Inflammatory macrophage treated with lipopolysaccharide for 1 hour (primary cell): ENCODE data around the gene SEMA5A.

Experiments
- DNase-seq, 2 donors: peaks; one replicate each; pipeline ENCODE4 v3.0.0-alpha.2; 2020 to 2022

Gene SEMA5A

DNA sequence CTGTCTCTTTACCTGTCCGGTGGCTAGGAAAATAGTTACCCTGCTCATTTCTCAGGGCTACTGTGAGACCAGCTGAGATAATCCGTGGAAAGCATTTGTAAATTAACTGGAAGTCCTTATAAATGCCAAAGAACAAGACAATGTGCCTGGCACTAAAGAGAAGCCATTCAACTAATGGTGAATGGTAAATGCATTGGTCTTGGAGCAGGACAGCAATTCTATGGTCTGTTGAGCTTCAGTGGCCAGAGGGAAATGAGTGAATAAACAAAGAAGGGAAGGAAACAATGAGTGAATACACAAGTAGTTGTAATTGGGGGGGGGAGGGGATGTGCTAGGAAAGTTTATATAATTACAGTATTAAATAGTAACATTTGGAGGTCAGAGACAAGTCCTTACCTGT, 353.6 kb downstream of the SEMA5A start:
- no peak for DNase-seq

DNA sequence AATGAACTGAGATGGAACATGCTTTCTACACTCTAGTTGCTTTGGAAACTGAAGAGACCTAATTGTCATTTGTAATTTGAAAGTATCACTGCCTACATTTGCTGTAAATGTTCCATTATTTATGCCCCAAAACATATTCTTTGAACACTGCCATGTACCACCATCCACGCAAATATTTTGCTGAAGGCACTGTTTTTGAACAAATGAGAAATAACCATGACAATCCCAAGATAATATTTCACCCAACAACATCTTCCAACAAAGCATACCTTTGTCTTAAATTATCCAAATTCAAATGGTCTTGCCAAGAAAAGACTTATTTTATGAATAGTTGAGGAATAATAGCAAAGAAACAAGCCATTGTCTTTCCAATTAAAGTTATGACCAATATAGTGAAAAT, 356.2 kb downstream of the SEMA5A start:
- no peak for DNase-seq

DNA sequence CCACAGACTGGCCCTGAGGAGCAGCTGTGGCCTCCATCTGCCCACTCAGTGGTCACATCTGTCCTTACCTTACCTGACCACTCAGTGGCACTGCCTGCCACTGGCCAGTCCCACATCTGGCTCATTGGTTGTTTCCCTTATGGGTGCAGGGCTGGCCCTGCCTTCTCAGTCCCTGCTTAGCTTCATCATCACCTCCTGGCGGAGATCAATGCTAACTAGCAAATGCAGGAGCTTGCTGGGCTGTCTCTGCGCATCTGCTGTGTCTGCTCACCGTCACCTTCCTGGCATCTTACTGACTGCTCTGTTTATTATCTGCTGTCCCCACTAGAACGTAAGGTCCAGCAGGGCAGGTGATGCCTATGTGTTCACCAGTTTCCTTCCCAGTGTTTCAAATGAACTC, 356.9 kb downstream of the SEMA5A start:
- DNase-seq: no peak

- DNase-seq: no peak
Measured at GRCh38 chr5:9188131-9188530, 357.7 kb downstream of the SEMA5A start.

DNA sequence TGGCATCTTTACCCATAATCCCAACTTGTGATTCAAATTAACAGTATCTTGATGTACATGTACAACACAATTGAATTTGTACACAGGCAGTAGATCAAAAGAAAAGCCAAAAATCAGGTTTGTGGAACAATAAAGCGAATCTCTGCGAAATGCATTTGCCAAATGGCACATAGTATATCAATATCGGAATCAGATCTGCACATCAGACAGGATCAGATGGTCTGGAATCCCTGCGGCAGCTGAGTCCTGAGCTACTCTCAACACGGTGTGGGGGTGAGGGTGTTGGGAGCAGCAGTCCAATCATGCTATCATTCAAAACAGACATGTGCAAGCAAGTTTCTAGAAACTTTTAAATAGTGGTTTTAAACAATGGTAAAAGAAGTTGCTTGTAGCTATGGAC, 358.3 kb downstream of the SEMA5A start:
- DNase-seq: no peak

- DNase-seq: no peak
Measured at GRCh38 chr5:9186069-9186468, 359.8 kb downstream of the SEMA5A start.

GRCh38 chr5:9183992-9184391, 361.9 kb downstream of the SEMA5A start:
- no peak for DNase-seq

DNA sequence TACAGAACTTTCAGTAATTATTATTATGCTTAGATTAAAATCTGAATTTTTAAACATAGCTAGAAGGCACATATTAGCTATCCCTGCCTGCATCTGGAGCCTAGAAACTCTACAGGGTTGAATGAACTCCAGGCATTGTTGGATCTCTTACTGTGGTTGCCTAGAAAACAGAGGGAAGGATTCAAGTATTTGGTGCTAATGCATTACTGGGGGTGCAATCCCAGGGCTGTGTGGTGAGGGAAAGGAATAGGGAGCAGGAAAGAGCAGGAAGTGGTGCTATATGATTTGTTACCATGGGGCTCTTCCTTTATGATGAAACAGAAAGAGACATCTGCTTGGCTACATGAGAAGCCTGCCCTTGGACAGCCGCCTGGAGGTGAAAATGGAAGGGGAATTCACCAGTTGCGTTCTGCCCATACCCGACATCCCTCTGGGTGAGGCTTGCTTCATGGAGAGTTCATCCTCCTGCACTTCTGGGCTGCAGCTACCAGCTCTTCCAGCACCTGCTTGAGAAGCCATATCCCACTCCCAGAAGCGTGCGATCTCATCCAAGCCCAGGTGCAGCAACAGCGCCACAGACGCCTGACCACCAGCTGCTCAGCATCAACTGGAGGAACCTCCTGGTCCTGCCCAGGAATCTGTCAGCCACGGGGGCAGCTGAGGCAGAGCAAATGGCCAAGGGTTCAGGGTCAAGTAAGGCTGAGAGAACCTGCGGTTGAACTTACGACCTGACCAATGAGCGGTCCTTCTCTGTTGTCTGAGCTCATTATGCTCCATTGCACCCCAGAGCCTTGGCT, 362.8 kb downstream of the SEMA5A start:
- no peak for DNase-seq

DNA sequence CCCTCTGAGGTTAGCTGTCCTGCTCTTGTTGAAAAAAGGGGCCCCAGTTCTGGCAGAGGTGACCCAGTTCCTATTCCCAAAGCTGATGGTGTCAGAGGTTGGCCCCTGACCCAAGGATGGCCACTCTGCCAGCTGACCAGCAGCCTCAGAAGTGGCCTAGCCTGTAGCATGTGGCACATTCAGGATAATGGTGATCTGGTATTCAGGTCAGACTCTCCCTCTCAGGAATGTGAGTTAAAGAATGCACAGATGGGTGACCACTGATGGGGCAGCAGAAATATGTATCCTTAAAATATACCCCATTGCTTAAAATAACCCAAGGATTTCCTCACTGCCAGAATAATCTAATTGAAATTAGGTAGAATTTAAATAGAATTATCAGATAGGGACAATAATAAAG, 369.2 kb downstream of the SEMA5A start:
- no peak for DNase-seq

- DNase-seq: no peak
Measured at GRCh38 chr5:9174446-9174845, 371.4 kb downstream of the SEMA5A start.

GRCh38 chr5:9173281-9174048, 372.4 kb downstream of the SEMA5A start:
- DNase-seq: no peak

DNA sequence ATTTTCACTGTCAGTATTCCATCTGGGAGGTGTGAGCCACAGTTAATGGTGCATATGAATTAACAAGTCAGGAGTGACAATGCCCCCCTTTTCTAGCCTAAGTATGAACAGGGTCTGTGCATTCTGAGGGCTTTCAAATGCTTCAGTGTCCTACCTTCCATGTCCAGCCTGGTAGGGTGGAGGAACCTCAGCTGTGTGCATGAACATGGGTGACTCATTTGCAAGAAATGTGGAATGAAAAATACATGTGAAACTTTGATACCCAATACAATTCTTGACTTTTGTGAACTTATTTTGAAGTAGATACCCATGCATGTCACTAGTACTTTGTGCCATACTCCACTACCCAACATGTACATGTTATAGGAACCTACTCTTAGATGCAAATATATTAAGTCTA, 375.8 kb downstream of the SEMA5A start:
- DNase-seq: no peak

DNA sequence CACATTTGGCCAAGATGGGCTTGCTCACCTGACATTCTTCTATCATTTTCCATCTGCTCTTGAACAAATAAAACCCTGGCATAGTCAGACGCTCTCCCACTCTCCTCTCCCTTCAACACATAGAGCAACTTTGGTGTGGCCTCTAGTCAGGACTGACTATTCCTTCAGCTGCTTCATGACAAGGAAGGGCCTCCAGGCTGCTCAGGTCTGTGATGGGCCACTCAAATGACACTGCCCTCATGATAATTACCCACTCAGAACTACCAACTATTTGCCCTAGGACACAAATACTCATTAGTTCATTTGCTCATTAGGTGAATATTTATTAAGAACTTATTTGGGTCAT, 376.3 kb downstream of the SEMA5A start:
- no peak for DNase-seq

DNA sequence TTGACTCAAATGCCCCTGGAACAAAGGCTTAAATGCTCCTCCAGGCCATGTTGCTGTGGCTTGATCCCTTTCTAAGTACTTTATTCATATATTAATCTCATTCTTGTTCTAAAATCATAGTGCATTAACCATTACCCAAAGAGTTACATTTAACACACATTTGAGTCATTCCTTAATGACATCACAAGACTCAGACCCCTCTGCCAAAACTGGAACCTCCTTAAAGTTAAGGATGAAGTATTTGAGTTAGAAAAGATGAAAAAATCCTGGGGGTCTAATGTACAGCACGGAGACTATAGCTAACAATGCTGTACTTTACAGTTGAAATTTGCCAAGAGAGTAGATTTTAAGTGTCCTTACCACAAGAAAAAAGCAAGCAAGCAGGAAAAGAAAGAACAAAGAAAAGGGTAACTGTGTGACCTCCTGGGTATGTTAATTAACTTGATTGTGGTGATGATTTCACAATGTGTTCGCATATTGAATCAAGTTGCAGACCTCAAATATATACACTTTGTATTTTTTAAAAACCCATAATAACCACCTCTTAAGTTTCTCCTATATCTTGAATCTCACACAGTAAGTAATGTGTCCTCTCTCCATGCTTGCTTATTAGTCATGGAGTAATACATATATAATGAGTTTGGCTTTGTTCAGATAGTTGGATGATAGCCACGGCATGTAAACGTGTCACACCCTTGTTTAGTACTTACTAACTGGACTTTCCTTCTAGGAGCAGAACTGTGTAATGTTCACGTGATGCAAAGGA, 376.9 kb downstream of the SEMA5A start:
- no peak for DNase-seq

- DNase-seq: no peak
Measured at GRCh38 chr5:9166202-9167112, 379.4 kb downstream of the SEMA5A start.

DNA sequence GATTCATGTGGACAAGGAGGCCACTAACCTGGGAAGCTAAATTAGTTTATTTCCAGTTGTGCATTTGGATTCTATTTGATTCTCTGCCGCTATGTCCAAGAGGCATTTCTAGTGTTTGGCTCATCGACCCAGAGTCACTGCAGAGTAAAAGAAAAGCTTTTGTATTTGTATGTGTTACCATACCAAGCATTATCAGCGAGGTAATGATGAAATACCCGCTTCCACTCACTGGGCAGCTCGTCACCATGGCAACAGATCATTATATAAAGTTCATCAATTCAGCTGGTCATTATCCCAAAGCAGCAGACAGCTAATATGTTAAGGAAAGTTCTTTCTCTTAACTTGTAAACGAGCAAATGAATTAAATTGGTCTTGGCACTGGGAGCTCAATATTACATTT, 380.3 kb downstream of the SEMA5A start:
- no peak for DNase-seq

DNA sequence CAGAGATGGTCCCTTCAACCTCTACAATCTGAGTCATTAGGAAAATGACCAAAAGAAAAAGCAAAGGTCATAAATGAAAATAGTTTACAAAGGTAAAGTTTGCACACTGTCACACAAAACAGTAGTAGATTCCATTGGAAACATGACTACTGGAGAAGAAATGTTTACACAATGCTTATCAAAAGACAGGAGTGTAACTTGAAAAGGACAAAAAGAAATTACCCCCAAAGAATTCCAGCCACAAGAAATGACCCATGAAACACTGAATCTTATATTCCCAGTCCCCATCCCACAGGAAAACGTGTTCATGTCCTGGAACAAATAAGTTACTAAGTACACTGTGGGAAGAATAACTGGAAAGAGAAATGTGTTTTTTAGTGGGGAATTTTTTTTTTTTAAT, 385.1 kb downstream of the SEMA5A start:
- no peak for DNase-seq

DNA sequence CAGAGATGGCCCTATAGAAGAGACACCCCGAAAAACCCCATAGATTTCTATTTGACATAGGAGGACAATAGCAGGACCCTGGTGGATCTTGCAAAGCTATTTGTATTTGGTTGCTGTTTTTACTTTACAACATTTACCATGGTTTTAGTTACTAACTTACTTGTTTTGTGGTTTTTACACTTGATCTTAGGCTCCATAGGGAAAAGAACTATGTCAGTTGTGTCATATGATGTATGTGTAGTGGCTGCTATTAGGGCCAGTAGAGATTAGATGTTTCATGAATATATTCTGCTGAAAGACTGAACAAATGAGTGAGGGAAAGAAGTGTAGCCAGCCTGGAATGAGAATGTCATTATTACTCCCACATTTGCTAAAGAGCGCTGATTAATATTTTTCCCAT, 388.1 kb downstream of the SEMA5A start:
- DNase-seq: no peak

DNA sequence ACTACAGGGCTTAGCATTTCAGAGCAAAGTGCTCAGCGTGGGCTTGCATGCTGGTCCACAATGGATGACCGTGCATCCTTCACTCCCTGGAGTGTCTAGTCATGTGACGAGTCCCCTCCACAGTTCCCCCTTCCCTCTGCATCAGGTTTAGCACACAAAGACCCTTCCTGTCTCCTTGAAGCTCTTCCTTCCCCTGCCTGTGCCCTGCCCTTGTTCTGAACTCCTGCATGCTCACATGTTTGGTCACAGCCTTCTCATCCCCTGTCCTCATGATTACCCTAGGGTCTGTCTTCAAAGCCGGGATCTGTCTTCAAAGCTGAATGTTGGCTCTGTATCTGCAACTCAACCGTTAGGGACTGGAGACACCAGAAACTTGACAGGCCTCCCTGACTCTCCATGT, 388.9 kb downstream of the SEMA5A start:
- no peak for DNase-seq

DNA sequence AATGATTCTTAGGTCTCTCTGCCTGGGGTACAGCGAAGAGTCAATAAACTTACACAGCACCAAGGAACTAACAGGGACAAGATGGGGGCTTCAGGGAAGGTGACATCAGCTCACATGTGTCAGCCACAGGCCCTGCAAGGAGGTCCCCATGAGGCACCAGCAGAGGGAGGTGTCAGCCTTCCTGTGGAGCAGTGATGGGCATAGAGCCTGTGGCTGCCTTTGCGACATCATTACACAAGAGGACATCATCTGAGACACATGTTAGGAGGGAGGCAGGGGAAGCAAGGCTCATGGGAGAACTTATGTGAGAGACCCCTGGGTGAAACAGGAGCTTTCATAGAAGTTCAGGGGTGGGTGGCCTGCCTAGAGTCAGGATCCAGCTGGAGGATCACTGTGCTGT, 389.6 kb downstream of the SEMA5A start:
- DNase-seq: no peak

DNA sequence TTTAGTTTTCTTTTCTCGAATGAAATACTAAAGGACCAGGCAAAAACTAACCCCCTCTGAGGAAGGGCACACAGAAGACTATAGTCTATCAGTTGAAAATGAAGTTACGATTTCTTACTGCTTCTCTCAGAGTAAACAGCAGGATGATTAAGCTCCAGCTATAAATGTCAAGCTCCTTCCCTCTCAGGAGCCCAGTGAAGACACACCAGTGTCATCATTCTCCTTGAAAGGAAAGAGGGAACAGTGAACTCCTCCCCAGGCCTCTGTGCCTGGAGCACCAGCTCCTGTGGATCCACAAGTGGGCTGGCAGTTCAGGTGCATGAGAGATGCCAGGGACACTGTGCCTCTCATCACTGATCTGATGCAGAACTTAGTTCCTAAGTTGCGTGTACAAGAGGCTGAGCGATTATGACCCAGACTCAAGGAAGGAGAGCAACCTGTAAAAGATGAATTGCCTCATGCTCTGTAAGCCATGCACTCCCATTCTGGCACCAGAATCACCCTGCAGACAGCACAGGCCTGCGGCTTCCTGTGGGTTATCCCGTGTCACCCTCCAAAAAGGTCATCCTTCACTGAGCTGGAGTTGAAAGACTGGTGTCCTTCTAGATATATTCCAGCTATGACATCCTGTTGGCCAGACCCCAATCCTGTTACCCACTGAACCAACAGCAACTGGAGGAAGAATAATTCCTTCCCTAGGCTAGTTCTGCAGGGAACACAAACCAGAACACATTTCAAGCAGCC, 394.0 kb downstream of the SEMA5A start:
- DNase-seq: no peak

GRCh38 chr5:9149988-9150387, 395.9 kb downstream of the SEMA5A start:
- DNase-seq: no peak
